GM23338 (cell line): ENCODE data around the gene RPTOR.

Experiments used
- CREB1 ChIP-seq: fragments of 250-450 bp; sonication (Bioruptor Pico); IDR thresholded peaks from 2 replicates; pipeline ENCODE4 v1.5.0; 2020; ENCODE audit warnings: low read depth, mild to moderate bottlenecking, moderate library complexity
- CTCF ChIP-seq, 2 experiments: fragments of 200-600 bp in 1 of 2; sonication (generic) in 1 of 2; conservative IDR thresholded peaks; 2 replicates each; pipeline versions ENCODE4 v1.5.1 to v1.6.1; 2016 to 2017; ENCODE audit warnings: antibody characterized with exemption in 2 of 2, low read depth in 2 of 2, mild to moderate bottlenecking in 2 of 2, moderate library complexity in 1 of 2
- EZH2 ChIP-seq: fragments of 200-600 bp; sonication (generic); IDR thresholded peaks from one replicate; pipeline ENCODE4 v1.8.0; 2017; ENCODE audit warnings: antibody characterized with exemption, mild to moderate bottlenecking, low read depth; ENCODE audit not compliant: unreplicated experiment
- EZH2phosphoT487 ChIP-seq: fragments of 200-600 bp; sonication (generic); IDR thresholded peaks from one replicate; pipeline ENCODE4 v1.8.1; 2018; ENCODE audit warnings: antibody characterized with exemption; ENCODE audit not compliant: unreplicated experiment
- POLR2AphosphoS5 ChIP-seq: IDR thresholded peaks from 2 replicates; pipeline ENCODE4 v1.6.1; 2016; ENCODE audit warnings: antibody characterized with exemption, low read depth

- TF ChIP-seq CTCF (conservative IDR thresholded peaks at IDR 0.05; ENCODE audit: low read depth in 2 of 2) = no peak
- no peak for TF ChIP-seq EZH2
- TF ChIP-seq POLR2AphosphoS5 = no peak
- no peak for TF ChIP-seq EZH2phosphoT487
- no peak for TF ChIP-seq CREB1 (CRISPR knock-in tag)
These were observed 46.9 kb upstream of the RPTOR start for GRCh38 chr17:80497726-80498241.
